Right atrium auricular region (tissue), 2 donors: ENCODE results near the gene CMTM7. TPM values are rescaled to one million over a fixed set of nuclear protein-coding genes. Genes with fewer than 3 reads are reported as not detected.

ENCODE experiments used
- DNase-seq: peaks from one replicate; pipeline ENCODE4 v3.0.0-alpha.2; 2019; ENCODE audit warnings: low spot score
- H3K27ac ChIP-seq, 2 donors: fragments of 200-600 bp; sonication (generic); 1 replicate in 1 of 2; 2 replicates in 1 of 2; pipeline ENCODE4 v1.5.1; 2016 to 2019
- H3K27me3 ChIP-seq, 2 donors: fragments of 200-600 bp; sonication (generic); one replicate each; pipeline versions ENCODE4 v1.5.1 to v1.6.0; 2017 to 2019
- H3K36me3 ChIP-seq: fragments of 200-600 bp; sonication (generic); one replicate; pipeline ENCODE4 v1.5.1; 2016
- H3K4me1 ChIP-seq, 2 donors: fragments of 200-600 bp; sonication (generic); one replicate each; pipeline versions ENCODE4 v1.5.1 to v1.6.0; 2017 to 2019
- H3K4me3 ChIP-seq, 2 donors: fragments of 200-600 bp; sonication (generic); 1 replicate in 1 of 2; 2 replicates in 1 of 2; pipeline ENCODE4 v1.5.1; 2017 to 2019; ENCODE audit warnings: mild to moderate bottlenecking in 1 of 2, moderate library complexity in 1 of 2
- H3K9me3 ChIP-seq, 2 donors: fragments of 200-600 bp; sonication (generic); one replicate each; pipeline ENCODE4 v1.5.1; 2019
- CTCF ChIP-seq, 2 donors: fragments of 200-600 bp; sonication (generic); IDR thresholded peaks; one replicate each; pipeline ENCODE4 v1.5.1; 2019; ENCODE audit warnings: antibody characterized with exemption in 2 of 2
- total RNA-seq, 2 donors: library from RNA; depleted of rRNA; stranded (reverse); fragments of >200 nt; gene quantifications; one replicate each; pipeline ENCODE4 v1.1.0, GENCODE V29; 2016

Gene CMTM7
- total RNA-seq, 2 donors from 2014 or later, result 8.2 to 10.5 TPM

- Histone ChIP-seq H3K36me3 (no peaks in the 10 kb centered on the region), H3K4me3 (no peak overlapping the region), H3K4me1 (no peaks in the 10 kb centered on the region), H3K27me3 (no peaks in the 10 kb centered on the region), H3K9me3 (no peaks in the 10 kb centered on the region), H3K27ac (no peak overlapping the region)
- no peak for DNase-seq
- no peak for TF ChIP-seq CTCF (IDR thresholded peaks at IDR 0.05)
Observed at GRCh38 chr3:32354362-32354778, 37.3 kb upstream of the CMTM7 start.

GRCh38 chr3:32355751-32356291, 35.8 kb upstream of the CMTM7 start:
- TF ChIP-seq CTCF (IDR thresholded peaks at IDR 0.05), result no peak
- Histone ChIP-seq H3K4me3 (no peak overlapping the region), H3K27ac (no peak overlapping the region), H3K4me1 (no peaks in the 10 kb centered on the region), H3K36me3 (no peaks in the 10 kb centered on the region), H3K9me3 (no peaks in the 10 kb centered on the region), H3K27me3 (no peaks in the 10 kb centered on the region)
- DNase-seq, result no peak

- no peak overlapping the region for H3K27ac ChIP-seq
- no peaks in the 10 kb centered on the region for H3K9me3 ChIP-seq
- H3K4me3 ChIP-seq, result no peak overlapping the region
- no peak for DNase-seq
- TF ChIP-seq CTCF (IDR thresholded peaks at IDR 0.05), result no peak
- H3K27me3 ChIP-seq, result no peaks in the 10 kb centered on the region
- H3K36me3 ChIP-seq, result no peaks in the 10 kb centered on the region
- no peaks in the 10 kb centered on the region for H3K4me1 ChIP-seq
Observed at GRCh38 chr3:32359766-32360492, 31.7 kb upstream of the CMTM7 start.

- Histone ChIP-seq H3K9me3 (no peaks in the 10 kb centered on the region), H3K4me1 (no peaks in the 10 kb centered on the region), H3K36me3 (no peaks in the 10 kb centered on the region), H3K27ac (no peak overlapping the region), H3K4me3 (no peak overlapping the region), H3K27me3 (no peaks in the 10 kb centered on the region)
- TF ChIP-seq CTCF (IDR thresholded peaks at IDR 0.05), result no peak
- DNase-seq, result no peak
Observed at GRCh38 chr3:32360493-32360827, 31.2 kb upstream of the CMTM7 start.

- Histone ChIP-seq H3K27me3 (no peaks in the 10 kb centered on the region), H3K4me3 (no peak overlapping the region), H3K36me3 (no peaks in the 10 kb centered on the region), H3K4me1 (no peaks in the 10 kb centered on the region), H3K9me3 (no peaks in the 10 kb centered on the region), H3K27ac (no peak overlapping the region)
- no peak for TF ChIP-seq CTCF (IDR thresholded peaks at IDR 0.05)
- DNase-seq, result no peak
Observed at GRCh38 chr3:32366638-32367397, 24.8 kb upstream of the CMTM7 start.
